ENCODE measurements around the gene STXBP6. TPM values are rescaled to one million over a fixed set of nuclear protein-coding genes. Genes with fewer than 3 reads are reported as not detected.

Gene STXBP6
- total RNA-seq, 1 donor, result 0.27 TPM

DNA sequence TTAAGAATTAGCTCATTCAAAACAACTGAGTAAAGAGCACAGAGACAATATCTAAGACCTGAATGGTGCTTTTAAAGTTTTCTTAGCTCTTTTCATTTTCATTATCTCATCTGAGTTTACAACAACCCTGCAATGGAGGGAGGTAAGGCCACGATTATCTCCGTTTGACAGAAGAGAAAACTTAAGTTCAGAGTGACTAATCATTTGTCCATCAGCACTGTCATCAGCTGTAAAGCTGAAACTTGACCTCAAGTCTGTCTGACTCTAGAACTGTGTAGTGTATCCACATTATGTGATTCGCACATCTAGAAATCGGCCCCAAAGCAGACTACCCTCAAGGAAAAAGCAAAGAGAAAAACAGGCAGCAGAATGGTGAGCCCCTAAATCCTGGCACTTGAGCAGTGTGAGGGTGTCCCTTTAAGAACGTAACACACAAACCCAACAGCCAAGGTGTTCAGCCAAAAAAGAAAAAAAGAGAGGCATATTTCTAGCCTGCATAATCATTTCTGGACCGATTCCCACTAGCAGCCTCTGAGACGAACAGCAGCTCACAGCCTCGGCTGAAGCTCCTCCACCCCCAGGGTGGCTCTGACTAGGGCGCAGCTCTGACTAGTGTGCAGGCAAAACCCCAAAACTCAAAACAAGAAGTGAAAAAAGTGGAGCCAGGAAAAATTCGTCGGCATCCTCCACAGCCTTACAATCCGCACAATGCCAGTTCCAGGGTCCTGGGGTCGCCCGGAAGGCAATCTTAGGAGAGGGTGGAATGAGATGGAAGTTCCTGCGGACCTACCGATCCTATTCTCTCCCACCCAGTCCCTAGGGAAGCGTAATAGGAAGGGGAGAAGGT, 1.6 kb downstream of the STXBP6 start:
- peak overlapping the region; percentile 68 for H3K4me3 ChIP-seq (ENCODE audit: low read depth, low read length)
- peak; percentile 91 for DNase-seq (ENCODE audit: low read depth)
- TF ChIP-seq, protein P1, sequence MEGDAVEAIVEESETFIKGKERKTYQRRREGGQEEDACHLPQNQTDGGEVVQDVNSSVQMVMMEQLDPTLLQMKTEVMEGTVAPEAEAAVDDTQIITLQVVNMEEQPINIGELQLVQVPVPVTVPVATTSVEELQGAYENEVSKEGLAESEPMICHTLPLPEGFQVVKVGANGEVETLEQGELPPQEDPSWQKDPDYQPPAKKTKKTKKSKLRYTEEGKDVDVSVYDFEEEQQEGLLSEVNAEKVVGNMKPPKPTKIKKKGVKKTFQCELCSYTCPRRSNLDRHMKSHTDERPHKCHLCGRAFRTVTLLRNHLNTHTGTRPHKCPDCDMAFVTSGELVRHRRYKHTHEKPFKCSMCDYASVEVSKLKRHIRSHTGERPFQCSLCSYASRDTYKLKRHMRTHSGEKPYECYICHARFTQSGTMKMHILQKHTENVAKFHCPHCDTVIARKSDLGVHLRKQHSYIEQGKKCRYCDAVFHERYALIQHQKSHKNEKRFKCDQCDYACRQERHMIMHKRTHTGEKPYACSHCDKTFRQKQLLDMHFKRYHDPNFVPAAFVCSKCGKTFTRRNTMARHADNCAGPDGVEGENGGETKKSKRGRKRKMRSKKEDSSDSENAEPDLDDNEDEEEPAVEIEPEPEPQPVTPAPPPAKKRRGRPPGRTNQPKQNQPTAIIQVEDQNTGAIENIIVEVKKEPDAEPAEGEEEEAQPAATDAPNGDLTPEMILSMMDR (IDR thresholded peaks at IDR 0.05; ENCODE audit: insufficient read depth, low read length), result no peak

DNA sequence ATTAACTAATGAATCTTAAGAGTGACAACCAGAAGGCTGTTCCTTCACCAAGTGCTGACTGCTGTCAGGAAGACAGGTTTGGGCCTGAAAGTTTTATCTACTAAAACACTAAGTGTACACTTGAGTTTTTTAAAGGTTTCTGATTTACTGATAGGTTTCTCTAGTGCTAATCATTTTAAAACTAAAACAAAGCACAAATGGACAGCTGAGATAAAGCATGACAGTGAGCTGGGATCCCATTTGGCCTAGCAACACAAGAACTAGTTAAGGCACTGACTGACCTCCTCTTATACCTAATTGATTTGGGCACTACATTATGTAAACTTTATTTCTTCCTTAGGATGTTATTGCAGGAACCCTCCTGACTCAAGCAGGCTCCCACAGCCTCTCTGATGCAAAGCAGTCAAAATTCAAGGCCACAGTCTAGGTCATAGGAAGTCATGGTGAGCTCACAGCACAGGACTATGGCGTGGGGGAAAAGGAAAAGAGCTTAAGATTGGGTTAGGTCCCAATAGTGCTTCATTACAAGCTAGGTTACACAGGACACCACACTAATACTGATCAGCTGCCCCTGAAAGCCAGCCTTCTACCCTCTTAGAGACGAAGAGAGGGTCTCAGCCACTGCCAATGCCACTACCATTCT, 3.5 kb downstream of the STXBP6 start:
- no peak for DNase-seq (ENCODE audit: low read depth)
- H3K4me3 ChIP-seq (ENCODE audit: low read depth, low read length), result no peak overlapping the region
- TF ChIP-seq, protein P1 (IDR thresholded peaks at IDR 0.05; ENCODE audit: insufficient read depth, low read length), result no peak

DNA sequence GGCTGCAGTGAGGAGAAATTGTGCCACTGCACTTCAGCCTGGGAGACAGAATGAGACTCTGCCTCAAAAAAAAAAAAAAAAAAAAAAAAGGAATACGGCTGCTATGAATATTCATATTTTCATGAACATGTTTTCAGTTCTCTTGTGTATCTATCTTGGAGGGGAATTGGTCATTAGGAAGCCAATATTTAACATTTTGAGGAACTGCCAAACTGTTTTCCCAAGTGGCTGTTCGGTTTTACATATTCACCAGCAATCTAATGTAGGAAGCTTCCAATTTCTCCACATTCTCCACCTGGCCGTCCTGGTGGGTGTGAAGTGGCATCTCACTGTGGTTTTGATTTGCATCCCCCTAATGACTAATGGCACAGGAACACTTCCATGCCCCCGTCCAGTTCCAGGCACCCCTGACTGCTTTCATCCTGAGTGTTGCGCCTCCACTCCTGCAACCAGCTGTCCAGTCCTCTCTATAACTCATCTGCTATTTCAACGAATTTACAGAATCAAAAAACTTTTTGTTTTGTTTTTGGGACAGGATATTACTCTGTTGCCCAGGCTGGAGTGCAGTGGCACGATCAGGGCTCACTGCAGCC, 5.7 kb downstream of the STXBP6 start:
- TF ChIP-seq, protein P1 (IDR thresholded peaks at IDR 0.05; ENCODE audit: insufficient read depth, low read length), result no peak
- no peak for DNase-seq (ENCODE audit: low read depth)

DNA sequence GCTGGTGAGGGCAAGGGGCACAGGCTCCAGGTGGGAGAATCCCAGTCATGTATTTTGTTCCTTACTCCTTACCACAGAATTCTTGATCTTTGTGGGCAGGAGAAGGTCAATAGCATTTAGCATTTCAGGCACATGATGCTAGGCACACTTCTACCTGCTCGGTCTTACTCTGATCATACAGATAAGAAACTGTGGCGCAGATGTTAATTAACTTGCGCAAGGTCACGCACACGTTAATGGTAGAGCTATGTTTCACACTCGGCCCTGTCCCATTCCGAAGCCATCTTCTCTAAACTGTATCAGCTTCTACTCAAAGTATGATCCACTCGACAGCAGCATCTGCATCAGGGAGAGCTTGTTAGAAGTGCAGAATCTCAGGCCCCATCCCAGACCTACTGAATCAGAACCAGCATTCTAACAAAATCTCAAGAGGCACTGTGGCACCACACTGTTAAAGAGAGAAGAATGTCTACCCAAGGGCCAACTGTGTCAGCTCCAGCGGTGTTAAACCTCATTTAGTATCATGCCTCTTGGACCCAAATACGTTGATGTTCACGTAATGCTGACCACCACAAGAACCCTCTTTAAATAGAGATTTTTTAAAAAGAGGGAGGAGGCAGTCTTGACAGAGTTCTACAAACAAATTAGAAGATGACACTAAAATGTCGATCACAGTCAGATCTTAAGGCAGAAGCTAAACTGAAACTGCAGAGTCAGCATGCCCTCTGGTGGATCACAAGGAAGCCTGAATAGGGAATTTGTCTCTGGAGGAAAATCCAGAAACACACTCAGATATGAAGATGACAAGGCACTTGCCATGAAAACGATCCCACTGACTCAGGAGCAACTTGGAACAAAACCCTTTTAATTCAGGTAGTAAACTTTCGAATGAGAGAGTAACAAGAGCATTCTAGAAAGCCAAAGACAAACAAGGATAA, 7.3 kb downstream of the STXBP6 start:
- peak; percentile 73 for DNase-seq (ENCODE audit: low read depth)
- TF ChIP-seq, protein P1 (IDR thresholded peaks at IDR 0.05; ENCODE audit: insufficient read depth, low read length), result peak; percentile 64
- H3K4me3 ChIP-seq (ENCODE audit: low read depth, low read length), result no peak overlapping the region

More for the DNA sequence above, 5.7 kb downstream of the STXBP6 start:
- H3K4me3 ChIP-seq (ENCODE audit: low read depth, low read length), result no peak overlapping the region

DNA sequence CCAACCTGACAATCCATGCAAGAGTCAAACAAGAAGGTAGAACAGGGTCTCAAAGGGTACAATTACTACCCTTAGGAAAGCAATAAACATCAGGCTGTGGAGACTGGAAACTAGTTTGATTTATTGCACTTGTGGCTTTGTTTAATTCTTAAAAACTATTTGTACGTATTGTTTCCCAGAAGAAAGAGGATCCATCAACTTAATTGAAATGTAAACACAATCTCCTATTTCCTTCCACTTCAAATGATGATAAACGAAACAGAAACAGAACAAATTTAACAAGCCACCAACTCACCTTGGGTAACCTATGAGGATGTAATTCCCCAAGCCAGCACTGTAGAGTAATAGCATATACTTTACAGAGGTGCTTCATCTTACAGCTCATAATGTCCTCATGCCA, 8.0 kb downstream of the STXBP6 start:
- TF ChIP-seq, protein P1 (IDR thresholded peaks at IDR 0.05; ENCODE audit: insufficient read depth, low read length), result no peak
- no peak for DNase-seq (ENCODE audit: low read depth)
- no peak overlapping the region for H3K4me3 ChIP-seq (ENCODE audit: low read depth, low read length)

DNA sequence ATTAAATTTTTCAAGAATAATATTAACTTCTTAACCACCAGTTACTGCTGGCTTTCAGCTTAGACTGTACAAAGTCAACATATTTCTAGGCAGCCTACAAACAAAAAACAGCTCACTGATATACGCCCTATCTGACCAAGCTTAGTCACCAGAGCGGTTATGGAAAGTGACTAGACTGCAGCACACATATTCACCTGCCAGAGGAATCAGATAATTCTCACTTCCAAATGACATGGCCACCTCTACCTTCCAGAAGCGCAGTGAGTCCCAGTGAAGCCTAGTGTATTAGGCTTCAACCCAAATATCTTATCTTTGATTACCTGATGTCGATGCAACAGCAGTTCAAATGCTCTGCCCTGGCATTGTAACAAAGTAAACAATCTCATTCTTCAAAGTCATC, 8.5 kb downstream of the STXBP6 start:
- TF ChIP-seq, protein P1 (IDR thresholded peaks at IDR 0.05; ENCODE audit: insufficient read depth, low read length), result no peak
- no peak overlapping the region for H3K4me3 ChIP-seq (ENCODE audit: low read depth, low read length)
- DNase-seq (ENCODE audit: low read depth), result no peak
